HuH-7.5 (cell line): ENCODE results near the gene ABTB2.
A peak's percentile ranks its signal among the peaks of the same experiment; 100 is the strongest.

Experiments used
- DNase-seq: peaks from one replicate; pipeline ENCODE4 v3.0.0; 2011; ENCODE audit warnings: low spot score

ABTB2 gene

DNA sequence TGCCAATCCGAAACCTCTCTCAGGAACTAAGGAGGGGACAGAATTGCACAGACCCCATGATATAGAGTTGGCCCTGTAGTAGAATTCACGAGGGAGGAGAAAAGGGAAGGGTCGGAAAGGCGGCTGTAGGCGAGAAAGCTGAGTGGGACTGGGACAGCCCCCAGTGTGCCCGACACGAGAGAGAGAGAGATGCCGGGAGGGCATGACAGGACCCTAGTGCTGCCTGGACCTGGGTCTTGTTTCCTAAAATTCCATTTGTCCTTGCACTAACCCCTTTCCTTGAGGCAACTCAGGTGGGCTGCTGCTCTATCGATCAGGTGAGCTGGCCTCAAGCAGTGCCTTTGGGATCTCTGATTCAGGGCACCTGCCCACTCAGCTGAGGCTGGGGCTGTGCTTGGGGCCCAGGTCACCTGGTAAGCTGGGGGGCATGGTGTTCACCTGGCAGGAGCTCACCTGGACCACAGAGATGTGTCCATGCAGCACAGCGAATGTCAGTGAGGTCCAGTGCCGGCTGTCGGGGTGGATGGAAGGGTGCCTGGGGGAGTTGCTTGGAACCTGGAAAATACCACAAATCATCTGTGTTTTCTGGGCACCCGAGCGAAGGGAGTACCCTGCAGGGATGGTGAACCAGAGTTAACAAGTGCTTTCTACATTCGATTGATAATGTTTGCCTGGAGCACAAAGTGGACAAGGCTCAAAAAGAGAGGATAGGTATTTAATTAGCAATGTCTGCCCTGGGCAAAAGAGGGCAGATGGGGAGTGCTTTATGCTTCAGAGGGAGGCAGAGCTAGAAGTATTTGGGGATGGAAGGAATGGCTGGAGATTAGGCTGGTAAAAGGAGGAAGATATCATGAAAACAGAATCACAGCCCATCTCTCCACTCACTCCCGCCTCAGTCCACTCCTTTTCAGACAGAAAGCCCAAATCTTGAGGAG lies 190.7 kb downstream of the ABTB2 start:
- no peak for DNase-seq

DNA sequence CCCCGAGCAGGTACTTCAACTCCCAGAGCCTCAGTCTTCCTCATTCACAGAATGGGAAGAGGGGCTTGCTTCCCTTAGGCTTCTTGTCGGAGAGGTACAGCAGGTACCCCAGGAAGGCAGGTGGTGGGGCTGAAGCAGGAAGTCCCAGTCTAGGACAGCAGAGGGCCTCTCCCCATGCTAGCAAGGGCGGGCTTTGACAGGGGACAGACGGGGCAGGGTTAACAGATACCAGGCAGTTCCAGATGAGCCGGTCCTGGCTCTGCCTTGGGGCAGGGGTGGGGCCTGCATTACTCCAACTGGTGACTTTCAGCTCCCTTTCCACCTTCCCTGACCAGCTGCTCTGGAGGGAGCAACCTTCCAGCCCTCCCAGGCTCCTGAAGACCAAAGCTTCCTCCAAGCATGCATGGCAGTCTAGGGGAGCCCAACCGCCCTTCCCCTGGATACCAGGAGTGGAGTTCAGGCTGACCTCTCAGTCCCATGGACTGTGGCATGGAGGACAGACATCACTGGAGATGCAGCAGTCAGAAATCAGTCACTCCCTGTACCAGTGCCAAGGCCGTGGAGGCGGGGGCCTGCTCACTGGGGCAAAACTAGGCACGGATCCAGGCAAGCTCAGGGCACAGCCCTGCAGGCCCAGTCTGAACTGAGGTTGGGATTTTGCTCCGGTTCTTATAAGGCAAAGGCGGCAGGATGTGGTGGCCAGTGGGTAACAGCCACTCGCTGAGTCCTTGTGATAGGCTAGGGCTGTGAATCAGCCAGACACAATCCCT lies 191.8 kb downstream of the ABTB2 start:
- DNase-seq = peak; percentile 55

DNA sequence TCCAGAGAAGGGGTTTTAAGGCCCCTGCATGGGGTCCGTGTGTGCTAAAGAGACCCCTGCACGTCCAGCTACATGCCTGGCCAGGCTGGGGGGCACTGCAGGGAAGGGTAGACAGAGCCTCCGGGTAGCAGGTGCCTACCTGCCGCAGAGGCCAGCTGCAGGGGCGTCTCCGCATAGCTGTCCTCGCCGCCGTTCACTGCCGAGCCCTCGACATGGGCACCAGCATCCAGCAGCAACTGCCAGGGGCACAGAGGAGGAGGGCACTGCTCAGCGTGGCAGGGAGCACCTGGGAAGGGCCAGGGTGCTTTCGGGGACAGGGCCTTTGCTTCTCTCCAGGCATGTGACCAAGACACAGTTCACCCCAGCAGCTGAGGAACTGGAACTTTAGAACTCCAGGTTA lies 192.7 kb downstream of the ABTB2 start:
- no peak for DNase-seq

DNA sequence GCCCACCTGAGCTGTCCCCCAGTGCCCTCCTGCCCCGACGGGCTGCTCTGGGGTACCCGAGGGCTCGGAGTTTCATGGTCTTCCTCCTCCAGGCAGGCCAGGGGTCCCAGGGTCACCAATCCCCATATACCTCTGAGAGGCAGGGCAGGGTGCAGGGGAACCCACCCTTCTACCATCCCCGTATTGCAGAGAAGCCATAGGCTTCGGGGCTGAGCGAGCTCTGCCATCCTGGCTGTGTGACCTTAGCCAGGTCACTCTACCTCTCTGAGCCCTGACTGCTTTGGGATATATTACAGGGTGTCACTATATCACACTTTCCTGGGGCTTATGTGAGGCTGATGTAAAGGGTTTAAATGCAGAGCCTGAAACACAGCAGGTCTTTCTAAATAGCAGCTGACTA lies 195.0 kb downstream of the ABTB2 start:
- DNase-seq = no peak

DNA sequence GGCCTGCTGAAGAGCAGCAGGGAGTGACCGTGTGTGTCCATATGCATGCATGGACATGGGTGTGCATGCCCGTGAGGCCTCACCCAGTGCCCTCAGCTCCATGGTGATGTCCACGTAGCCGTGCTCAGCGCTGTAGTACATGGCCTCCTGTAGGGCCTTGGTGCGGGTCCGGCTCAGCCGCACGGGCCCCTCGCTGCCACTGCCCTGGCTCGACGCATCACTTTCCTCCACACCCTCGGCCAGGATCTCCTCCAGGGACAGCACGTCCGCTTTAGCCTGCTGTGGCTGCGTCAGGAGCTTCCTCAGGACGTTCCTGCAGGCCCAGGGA lies 195.4 kb downstream of the ABTB2 start:
- no peak for DNase-seq

DNA sequence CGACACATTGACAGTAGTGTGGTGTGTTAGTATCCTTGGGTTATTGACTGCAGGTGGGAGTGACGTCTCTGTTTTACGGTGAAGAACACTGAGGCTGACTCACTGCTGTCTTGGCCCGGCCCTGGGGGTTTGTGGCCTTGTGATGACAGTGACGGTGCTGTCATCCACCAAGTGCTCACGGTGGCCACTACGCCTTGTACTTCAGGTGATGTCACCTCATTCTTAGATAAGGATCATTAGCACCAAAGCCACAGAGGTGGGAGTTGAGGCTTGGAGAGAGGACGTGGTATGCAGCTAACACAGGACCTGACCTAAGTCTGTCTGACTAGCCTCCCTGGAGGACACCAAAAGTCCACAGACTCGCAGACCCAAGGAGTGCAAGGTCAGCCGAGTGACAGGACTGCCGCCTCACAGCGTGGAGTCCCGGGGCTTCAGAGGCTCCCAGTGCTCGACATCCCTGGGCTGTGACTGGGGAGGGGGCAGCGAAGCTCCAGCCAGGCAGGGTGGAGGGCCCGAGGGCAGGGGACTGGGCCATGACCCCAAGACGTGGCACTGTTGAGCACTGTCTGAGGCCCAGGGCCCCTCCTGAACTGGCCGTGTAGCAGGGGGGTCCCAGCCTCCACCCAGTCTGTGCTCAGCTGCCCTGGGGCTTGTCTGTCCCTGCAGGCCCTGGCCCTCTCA lies 195.9 kb downstream of the ABTB2 start:
- DNase-seq = no peak

DNA sequence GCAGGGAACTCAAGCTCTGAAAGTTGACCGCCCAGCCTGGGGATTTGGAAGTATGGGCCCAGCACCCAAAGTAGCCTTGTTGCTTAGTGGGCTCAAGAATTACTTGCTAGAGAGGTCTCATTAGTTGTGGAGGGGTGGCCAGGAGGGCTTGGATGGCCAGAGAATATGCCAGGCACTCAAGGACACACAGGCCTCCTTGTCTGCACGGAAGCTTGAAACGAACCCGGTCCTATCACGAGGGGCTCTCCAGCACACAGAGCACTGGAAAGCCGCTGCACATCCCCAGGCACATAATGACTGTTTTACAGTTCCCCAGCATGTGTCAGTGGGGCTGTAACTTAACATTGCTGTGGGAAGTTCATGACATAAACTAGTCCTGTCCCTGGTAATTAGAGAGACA lies 196.4 kb downstream of the ABTB2 start:
- DNase-seq = no peak

DNA sequence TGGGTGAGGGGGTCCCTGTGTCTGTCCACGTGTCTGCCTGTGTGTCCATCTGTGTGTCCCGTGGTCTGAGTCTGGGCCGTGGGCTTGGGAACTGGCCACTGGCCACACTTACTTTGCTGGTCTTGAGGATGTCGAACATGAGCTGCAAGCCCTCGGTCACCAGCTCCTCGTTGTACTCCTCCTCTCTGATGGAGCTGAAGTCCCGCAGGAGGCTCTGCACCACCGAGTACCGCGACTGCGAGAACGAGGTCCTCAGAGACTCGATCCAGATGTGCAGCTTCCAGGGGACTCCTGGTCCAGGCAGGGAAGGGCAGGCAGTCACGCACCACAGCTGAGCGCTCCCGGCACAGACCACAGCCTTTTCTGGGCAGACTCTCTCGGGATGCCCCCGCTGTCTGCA lies 197.0 kb downstream of the ABTB2 start:
- no peak for DNase-seq

DNA sequence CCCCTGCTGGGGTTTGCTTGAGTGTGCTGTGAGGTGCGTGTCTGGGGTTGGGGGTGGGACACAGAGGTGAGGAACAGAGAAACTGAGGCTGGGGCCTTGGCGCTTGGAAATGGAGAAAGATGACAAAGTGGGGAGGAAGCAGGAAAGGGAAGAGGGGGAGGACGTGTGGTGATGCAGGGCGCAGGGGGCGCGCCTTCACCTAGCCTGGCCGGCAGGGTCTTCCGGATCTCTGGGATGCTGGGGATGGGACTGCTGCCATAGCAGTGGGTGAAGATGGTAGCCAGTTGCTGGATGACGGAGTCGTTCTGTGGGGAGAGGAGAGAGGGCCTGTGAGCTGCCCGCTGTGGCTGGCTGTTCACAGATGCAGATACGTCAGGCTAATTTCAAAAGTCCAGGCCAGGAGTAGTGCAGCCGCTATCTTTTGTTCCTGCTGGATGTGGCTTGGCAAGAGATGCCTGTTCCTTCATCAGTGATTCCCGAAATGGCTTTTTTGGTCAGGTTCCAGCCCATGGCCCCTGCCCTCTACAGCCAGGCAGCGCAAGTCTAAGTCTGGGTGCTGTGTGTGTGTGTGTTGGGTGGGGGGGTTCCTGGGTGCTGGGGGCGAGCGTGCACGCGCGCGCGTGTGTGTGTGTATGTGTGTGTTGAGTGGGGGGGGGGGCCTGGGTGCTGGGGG lies 197.6 kb downstream of the ABTB2 start:
- no peak for DNase-seq

DNA sequence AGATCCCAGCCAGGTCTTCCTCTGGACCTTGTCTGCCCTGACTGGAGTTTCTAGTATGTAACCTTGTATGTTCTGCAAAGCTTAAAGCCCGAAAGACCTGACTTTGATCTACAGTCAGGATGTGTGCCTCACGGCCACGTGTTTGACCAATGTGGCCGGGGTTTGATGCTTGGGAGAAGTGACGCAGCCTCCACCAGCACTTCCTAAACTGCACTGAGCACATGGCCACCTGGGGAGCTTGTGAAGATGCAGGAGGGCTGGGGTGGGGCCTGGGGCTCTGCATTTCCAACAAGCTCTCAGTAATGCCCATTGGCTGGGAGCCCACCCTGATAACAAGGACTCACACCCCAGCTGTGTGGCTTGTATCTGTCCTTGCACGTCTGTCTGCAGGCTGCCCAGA lies 199.1 kb downstream of the ABTB2 start:
- DNase-seq = no peak

DNA sequence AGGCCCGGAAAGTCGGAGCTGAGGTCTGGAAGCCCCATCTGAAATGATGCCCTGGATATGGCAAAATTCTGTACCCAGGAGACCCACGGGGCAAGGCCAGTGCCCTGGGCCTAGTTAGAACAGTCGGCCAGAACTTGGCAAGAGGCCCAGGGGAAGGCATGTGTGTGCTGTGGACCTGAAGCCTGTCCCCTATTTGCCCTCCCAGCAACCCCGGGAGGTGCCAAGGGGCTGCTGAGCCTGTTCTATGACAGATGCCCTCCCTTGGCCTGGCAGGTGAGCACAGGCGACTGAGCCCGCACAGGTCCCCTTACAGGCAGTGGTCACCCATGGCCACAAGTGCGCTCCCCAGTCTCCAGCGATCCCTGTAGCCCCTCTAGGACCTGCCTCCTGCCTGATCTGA lies 200.6 kb downstream of the ABTB2 start:
- no peak for DNase-seq

DNA sequence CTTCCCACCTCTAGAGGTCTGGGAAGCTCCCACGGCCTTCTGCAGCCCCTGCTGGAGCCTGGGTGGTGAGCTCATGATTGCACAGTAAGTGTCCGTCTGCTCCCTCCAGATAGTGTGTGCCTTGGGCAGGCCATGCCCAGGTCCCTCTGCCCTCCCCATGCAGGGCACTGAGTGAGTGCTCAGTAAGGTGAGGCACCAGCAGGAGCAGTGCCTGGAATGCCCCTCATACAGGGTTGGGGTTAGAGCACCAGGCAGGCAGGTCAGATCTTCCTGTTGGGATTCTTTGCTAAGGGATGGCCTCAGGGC lies 202.1 kb downstream of the ABTB2 start:
- no peak for DNase-seq

DNA sequence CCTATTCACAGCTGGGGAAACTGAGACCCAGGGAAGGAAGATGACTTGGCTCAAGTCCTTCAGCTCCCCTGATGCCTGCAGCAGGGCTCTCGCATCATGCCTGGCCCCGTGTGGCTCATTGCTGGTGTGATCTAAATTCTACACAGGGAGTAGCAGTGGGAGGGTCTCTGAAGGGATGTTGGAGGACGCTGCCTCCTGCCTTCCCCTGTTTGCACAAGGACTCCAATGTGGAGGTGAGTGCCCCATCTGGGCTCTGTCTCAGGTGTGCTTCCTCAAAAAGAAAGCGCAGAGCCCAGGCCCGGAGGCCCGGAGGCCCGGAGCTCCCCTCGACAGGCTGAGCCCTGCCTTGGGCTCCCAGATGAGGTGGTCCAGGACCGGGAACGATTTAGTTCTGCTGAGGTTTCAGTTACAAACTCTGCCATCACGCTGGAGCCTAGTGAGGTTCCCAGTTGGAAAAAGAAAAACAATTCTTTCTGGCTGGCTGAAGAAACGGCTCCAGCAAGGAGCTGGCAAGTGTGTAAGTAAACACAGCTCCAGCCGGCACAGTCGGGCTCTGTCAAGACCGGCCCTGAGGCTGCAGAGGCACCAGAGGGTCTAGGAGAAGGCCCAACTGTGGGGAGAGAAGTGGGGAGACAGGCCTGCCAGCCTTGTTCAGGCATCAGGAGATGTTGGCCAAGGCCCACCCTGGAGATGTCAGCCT lies 202.6 kb downstream of the ABTB2 start:
- no peak for DNase-seq

DNA sequence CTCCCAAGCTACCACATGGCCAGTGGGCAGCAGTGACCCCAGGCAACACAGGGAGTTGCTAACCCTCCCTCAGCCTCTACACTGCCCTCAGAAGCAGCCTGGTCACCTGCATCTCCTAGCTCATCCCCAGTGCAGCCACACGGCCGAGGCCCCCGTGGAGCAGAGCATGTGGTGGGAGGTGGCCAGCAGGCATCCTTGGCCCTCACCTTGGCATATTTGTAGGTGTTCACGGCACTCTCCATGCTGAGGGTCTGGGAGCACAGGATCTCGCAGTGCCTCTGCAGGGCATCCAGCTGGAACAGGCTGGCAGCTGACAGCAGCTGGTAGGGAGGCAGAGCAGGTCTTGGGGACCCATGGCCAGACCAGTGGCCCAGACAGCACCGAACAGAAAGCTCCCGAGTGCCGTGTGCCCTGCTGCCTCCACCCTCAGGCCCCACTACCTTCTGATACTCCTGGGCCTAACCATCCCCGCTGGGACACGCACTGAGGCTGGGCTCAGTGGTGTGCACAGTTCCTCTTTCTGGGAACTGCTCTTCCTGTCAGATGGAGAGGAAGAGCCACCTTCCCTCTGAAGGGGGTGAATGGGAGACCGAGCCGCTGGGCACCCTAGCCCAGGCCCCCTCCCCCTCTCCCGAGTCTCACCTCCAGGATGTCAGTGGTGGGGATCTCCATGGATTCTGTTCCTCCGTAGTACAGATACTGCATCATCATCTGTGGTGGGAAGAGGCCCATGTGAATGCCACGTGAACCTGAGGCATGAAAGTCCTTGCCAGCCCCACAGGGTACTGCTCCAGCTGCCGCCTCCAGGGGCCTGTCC lies 203.5 kb downstream of the ABTB2 start:
- DNase-seq = no peak

DNA sequence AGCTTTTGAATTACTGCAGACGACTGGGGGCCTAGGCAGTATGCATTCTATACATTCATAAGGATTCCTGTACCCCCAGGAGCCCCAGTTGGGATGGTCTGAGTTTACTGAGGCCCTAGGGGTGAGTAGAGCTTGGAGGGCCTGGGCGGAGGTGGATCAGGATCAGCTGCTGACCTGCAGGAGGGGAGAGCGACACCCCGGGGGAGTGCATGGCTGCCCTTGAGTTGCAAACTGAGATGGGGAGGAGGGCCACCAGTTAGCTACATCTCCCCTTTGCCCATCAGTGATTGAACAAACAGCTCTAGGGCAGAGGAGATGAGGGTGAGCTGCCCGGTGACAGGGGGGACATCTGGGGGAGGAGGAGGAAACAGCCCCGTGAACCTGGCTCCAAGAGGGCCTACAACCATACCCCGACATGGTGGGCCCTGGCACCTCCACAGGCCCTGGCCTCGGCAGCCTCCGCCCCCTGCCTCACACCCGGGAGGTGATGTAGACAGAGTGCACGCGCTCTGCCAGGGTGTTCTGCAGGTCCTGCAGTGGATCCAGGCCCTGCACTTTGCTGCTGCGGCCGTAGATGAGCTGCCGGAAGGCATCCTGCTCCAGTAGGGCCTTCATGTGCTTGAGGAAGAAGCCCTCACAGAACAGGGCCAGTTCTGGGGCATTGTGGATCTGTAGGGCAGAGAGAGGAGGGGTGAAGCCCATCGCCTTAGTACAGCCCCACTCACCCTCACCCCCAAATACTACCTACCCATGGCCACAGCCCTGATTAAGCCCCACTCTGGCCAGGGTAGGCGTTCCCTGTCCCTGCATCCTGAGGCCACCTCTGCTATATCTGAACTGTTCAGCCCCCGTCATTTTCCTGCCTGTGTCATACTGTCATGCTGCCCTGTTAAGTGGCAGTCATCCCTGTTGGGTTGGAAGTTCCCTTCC lies 205.6 kb downstream of the ABTB2 start:
- DNase-seq = no peak

DNA sequence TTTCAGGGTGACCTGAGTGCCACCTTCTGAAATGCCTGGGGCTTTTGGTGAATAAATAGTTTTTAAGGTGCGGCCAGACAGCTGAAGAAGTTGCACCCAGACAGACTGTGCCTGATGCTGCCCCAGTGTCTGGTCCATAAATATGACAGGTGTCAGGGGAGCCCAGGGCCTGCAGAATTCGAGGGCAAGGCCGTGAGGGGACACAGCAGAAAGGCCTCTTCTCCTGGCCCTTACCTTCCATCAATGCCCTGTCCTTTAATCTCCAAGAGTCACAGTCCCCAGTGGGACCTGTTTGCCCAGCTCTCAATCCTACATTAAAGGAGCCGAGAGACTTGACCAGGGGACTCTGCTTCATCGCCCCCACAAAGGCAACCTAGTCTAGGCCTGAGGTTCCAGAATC lies 206.6 kb downstream of the ABTB2 start:
- DNase-seq = no peak

DNA sequence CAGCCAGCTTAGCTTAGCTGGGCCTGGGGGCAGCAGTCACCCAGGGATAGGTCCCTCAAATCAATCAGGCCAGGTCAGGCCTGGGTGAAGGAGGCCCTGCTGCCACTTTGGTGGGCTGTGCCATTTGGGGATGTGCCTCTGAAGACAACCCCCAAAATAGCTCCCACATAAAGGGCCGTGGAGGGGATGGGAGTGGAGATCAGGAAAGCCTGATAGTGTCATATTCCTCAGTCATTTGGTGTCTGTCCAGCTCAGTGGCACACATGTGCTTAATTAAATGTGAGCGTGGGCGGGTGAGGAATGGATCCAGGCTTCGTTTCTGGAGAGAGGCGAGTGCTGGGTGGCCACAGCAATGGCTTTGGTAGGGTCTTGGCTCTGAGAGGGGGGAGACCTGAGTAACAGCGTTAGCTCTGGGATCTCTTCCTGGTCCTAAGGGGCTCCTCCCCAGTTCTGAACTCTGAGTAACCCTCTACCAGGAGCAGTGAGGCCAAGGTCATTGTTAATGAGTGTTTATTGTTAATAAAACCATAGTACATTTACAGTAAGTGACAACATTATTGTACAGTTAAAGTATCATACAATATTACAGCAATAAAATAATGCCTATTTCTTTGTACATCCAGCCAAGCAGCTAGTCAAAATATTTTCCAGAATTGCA lies 207.2 kb downstream of the ABTB2 start:
- DNase-seq = no peak

DNA sequence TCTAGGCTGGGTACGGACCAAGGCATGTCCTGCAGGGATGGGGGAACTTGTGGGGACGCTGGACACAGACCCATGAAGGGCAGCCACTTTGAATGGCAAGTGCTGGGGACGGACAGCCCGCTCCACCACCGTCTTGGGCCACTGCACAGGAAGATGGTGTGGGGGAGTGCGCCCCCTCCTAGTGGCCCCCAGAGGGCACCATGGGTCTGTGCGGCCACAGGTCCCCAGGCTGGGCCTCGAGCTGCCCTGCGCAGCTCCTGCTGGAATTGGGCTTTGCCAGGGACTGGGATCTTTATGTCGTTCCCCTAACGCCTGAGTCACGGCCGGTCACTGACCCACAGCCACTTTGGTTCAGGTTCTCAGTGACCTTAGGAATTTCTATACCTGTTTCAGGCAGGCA lies 208.0 kb downstream of the ABTB2 start:
- no peak for DNase-seq

DNA sequence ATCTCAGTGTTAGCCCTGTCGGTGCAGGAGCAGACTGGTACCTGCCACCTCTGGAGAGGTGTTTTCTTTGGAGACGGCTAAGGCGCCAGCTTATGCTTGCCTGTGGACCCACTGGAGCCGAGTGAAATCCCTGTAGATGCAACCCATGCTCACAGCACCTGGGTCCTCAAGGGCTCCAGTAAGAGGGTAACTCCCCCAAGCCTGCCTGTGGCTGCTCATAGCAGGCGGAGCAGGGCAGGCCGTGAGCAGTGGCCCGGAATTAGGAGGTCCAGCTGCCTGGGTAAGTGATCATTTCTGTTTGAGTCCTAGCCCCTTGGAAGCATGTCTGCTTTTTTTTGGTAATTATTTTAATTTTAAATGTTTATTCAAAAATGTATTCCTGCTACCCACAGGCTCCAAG lies 208.5 kb downstream of the ABTB2 start:
- no peak for DNase-seq
